Activated CD8-positive, alpha-beta memory T cell treated with anti-CD3 and anti-CD28 coated beads, Interleukin-2, amount 50 U/mL, for 1 hour (primary cell): ENCODE data around the gene IL3.

ENCODE experiments used
- DNase-seq: peaks from one replicate; pipeline ENCODE4 v3.0.0-alpha.2; 2020; ENCODE audit errors: extremely low read depth

Gene IL3

GRCh38 chr5:132060501-132061161 lies at the start of gene IL3:
Gene IL3, plus strand, starts transcription at chr5:132060655. Its CDS starts 52 bp downstream, at chr5:132060707.
- DNase-seq: no peak

- no peak for DNase-seq
These were observed 49.4 kb upstream of the IL3 start for GRCh38 chr5:132010989-132011621.

GRCh38 chr5:132011622-132012343 lies 48.7 kb upstream of the IL3 start, which contains the start of gene ACSL6:
Gene ACSL6, minus strand, starts transcription at chr5:132011658. Its CDS starts 105 bp downstream, at chr5:132011553.
- DNase-seq: no peak

GRCh38 chr5:132012371-132013005 lies 48.0 kb upstream of the IL3 start:
- no peak for DNase-seq

GRCh38 chr5:132013006-132013689 lies 47.3 kb upstream of the IL3 start:
- DNase-seq: no peak

- no peak for DNase-seq
These were observed 46.7 kb upstream of the IL3 start for GRCh38 chr5:132013711-132014110.

- DNase-seq: no peak
These were observed 43.7 kb upstream of the IL3 start for GRCh38 chr5:132016721-132017250.

GRCh38 chr5:132017316-132017715 lies 43.1 kb upstream of the IL3 start:
- no peak for DNase-seq

GRCh38 chr5:132017738-132018625 lies 42.5 kb upstream of the IL3 start:
- no peak for DNase-seq

- DNase-seq: no peak
These were observed 41.1 kb upstream of the IL3 start for GRCh38 chr5:132019337-132019736.

- DNase-seq: no peak
These were observed 40.4 kb upstream of the IL3 start for GRCh38 chr5:132019857-132020555.

GRCh38 chr5:132020568-132021339 lies 39.7 kb upstream of the IL3 start:
- DNase-seq: no peak

- DNase-seq: no peak
These were observed 38.8 kb upstream of the IL3 start for GRCh38 chr5:132021654-132022053.

- no peak for DNase-seq
These were observed 37.7 kb upstream of the IL3 start for GRCh38 chr5:132022737-132023136.

- DNase-seq: no peak
These were observed 37.0 kb upstream of the IL3 start for GRCh38 chr5:132023258-132024116.

GRCh38 chr5:132024117-132024435 lies 36.4 kb upstream of the IL3 start:
- no peak for DNase-seq

- DNase-seq: no peak
These were observed 35.6 kb upstream of the IL3 start for GRCh38 chr5:132024789-132025402.
